GM18511 (cell line): ENCODE results near the gene SOD1.
A peak's percentile ranks its signal among the peaks of the same experiment; 100 is the strongest.

Experiments
- ATAC-seq: cut with Tn5 transposase; IDR thresholded peaks from one replicate; pipeline ENCODE4 v1.9.1; 2021; ENCODE audit warnings: mild to moderate bottlenecking, moderate library complexity; ENCODE audit not compliant: unreplicated experiment

The SOD1 gene

DNA sequence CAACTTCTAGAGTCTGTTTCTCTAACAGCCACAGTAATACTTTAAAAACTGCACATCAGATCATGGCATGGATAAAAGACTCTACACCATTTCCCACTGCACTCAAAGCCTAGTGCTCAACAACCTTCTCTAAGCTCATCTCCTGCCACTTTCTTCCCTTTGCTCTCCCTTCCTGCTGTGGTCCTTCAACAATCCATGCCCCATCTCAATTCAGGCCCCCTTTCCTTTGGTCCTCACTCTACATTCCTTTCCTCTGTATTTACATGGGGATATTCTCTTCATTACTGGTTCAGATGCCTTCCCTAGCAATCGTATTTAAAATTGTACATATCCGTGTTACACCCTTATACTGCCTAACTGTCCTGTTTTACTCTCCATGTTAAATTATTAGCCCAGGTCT, 19.0 kb downstream of the SOD1 start:
- no peak for ATAC-seq

DNA sequence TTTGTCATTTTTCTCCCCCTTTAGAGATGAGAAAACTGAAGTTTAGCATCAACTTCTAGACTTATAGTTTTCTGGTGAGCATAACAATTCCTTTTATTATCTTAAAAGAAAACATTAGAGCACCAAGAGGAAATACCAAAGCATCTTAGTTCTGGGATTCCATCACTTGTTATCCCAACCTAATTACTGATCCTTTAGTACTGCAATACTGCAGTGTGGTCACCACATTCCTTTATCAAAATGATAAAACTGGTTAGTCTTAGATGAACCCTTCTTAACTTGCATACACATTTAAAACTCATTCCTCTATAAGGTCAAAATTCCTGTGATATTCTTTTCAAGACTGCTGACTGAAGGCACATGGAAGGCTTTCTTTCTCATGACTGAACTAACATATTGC, 23.1 kb downstream of the SOD1 start:
- no peak for ATAC-seq

DNA sequence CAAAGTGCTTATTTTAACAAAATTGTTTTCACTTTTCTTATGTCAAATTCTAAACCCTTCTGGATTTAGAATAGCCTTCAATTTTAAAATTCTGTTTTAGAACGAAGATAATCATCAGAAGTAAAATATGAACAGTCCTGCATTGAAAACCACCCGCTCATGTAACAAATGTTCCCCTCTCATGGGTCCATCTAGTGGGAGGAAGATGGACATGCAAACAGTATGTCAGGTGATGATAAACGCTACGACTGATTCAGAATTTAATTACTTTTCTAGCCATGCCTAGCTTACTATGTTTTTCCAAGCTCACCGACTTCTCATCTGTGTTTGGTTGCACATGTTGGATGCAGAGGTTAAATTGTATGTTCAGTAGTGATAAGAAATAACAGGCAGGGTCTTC, 23.5 kb downstream of the SOD1 start:
- no peak for ATAC-seq

DNA sequence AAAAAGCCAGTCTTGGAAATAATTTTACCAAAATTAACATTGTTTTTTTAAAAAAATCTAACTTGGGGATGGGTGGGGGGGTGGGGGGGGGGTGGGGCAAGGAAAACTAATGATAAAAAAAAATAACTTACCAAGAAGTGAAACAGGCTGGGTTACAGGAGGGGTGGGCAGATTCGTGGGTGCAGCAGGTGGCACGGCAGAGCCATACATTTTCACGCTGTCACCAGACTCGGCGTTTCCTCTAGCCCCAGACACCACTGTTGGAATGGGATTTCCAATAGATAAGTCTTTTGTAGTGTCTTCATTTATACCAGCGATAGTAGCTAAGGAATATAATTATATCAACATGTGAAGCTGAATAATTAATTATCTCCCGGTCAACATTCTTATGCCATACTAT, 25.4 kb downstream of the SOD1 start:
- no peak for ATAC-seq

DNA sequence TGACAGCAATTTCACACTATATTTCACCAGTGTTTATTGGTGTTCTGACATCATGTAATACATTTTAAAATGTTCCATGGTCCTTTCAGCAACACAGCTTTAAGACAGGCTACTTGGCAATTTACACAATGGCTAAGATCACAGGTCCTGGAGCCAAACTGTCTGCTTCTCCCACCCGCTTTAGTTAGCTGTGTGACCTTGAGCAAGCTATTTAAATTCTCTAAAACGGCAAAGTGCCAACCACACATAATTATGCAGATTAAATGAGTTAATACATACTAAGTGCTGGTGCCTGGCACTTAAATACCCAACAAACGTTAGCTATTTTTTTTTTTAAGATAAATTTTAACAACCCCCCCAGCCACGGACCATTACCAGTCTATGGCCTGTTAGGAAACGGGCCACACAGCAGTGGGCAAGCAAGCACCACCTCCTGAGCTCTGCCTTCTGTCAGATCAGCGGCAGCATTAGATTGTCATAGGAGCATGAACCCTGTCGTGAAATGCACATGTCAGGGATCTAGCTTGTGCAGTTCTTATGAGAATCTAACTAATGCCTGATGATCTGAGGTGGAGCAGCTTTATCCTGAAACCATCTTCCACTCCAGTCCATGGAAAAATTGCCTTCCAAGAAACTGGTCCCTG, 26.9 kb downstream of the SOD1 start:
- ATAC-seq, result no peak

DNA sequence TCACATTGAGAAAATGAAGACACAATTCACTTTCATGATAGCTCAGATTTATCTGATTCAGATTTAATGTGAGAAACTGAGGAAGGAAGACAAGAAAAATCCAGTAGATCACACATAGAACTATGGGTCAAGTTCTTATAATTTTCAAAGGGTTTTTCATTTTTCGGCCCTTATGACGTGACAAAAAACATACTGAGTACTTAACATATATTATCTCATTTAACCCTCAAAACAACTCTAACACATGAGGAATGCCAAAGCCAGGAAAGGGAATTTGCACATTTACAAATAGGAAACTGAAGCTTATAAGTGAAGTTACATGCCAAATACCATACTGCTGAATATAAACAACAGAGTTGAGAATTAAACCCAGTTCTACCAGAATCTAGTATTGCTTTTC, 27.6 kb downstream of the SOD1 start:
- ATAC-seq, result no peak

DNA sequence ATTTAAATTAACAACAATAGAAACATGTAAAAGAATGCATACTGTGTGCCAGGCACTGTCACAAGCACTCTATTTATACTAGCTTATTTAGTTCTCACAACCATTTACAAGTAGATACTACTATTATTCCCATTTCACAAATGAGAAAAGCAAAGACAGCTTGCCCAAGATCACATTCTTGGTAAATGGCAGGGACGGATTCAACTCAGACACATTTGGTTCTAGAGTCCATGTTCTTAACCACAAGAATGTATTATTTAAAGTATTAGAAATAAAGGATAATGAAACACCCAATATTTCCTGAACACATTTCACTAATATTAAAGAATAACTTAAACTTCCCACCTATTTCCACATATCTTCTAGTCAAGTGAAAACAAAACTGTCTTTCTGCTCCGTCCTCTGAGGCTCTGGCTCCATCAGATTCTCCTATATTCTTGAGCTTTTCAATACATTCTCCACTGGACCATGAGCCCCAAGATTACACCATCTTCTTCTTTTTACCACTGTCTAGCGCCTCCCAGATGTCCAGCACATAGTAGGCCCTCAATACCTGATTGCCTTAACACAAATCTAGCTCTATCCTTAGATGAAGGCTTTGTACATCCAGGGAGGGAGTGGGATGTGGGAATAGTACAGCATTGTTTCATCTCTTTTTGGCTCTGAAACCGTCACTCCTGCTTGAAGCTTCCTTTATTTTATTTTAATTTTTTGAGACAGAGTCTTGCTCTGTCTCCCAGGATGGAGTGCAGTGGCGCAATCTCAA, 29.3 kb downstream of the SOD1 start:
- no peak for ATAC-seq

DNA sequence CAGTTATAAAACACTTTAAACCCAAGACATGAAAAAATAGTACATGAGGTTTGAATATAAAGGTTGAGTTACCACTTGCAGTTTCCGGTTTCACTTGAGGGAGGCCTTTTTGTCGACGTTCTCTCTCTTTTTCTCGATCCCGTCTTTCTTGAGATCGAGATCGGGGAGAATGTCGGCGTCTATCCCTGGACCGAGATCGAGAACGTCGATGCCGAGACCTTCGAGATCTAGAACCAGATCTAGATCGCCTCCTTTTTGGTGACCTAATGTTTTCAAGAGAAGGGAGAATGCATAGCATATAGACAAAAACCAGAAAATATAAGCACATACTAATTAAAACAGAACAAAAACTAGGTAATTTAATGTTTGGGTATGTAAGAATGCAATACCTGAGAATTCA, 33.7 kb downstream of the SOD1 start:
- ATAC-seq, result no peak

DNA sequence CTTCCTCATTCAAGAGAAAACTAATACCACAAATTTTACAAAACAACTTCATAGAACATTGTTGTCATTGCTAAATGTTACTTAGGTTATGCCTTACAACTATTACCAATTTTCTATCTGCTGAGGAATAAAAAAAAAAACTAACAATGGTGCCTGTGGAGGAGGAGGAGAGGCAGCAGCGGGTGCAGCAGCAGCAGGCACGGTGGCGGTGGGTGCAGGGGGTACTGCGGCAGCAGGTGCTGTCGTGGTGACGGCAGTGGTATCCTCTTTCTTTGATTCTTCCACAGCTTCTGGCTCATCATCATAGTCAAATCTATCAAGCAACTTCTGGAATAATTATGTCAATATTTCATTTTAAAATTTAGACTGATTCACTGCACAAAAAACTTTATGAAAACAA, 36.9 kb downstream of the SOD1 start:
- no peak for ATAC-seq

DNA sequence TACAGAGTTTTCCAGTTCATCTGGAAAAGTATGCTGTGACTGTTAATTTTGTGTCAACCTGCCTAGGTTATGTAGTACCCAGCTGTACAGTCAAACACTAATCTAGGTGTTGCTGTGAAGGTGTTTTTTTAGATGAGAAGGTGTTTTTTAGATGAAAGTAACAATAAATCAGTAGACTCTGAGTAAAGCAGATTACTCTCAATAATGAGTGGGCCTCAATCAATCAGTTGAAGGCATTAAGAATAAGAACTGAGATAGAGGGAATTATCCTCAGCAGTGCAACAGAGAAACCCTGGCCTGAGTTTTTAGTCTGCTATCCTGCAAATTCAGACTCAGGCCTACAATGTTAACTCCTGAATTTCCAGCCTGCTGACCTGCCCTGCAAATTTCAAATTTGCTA, 39.0 kb downstream of the SOD1 start:
- ATAC-seq, result no peak

DNA sequence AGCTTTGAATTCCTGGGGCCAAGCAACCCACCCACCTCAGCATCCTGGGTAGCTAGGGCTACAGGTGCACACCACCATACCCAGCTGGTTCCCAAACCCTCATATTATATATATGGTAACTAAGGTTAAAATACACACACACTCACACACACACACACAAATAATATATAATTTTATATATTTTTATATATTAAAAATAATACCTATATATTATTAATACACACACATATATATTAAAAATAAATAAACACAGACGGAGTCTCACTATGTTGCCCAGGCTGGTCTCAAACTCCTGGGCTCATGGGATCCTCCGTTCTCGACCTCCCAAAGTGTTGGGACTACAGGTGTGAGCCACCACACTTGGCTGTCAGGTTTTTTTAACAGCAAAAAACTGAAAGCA, 40.5 kb downstream of the SOD1 start:
- no peak for ATAC-seq

DNA sequence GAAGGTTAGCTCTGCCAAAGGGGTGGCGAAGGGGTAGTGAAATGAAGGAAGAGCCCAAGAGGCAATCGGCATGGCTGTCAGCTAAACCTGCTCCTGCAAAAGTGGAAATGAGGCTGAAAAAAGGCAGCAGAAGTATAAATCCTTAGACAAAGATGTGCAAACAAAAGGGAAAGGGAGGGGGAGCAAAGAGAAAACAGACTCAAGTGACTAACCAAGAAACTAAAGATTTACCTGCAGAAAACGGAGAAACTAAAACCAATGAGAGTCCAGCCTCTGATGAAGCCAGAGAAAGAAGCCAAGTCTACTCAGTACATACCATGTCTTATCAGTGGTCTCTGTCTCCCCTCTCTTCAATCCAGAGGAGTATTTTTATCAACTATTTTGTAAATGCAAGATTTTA, 47.1 kb downstream of the SOD1 start:
- no peak for ATAC-seq

DNA sequence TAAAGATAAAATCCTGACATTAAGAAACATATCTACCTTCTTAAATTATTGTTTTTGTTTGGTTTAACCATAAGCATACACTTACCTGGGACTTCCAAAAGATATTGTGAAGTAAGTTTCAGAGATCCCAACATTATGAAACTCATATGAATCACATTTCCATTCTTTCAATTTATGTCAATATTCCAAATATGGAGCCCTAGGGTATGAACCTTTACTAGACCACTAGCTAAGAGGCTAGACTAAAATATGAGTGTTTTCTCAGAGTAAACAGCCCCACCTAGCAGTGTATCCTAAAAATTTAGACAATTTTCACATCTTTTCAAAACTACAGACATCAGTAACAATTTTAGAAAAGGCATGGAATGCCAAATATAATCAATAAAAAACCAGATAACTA, 48.0 kb downstream of the SOD1 start:
- ATAC-seq, result no peak

DNA sequence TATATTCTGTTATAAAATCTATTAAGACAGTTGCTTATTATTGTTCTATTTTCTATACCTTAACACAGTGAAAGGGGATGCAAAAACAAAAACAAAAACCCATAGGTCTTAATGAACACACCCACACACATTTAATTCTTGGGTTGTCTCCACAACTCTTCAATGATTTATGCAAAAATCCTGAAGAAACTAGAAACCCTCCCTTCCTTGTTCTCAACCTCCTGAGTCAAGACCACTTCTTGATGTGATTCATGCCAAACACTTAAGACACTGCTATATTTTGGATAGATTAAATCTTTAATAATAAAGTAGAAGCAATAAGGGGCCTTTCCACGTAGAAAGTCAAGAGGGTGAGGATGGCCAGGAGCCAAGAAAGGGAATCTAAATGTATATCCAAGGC, 49.0 kb downstream of the SOD1 start:
- no peak for ATAC-seq

DNA sequence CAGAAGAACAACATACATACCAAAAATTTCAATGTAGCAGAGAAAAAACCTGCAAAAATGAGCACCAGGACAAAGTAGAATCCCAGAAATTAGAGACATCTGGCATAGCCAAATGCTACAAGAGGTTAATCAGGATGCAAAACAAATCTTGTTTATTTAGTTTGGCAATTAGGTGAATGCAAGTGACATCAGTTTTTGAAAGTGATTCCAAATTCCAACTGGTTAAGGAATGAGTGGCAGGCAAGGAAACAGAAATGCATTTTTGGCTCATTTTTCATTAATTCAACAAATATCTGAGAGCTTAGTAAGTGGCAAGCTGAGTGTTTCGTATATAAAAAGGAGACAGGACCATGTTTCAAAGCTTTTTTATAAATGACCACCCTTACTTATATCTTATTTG, 51.1 kb downstream of the SOD1 start:
- ATAC-seq, result no peak

DNA sequence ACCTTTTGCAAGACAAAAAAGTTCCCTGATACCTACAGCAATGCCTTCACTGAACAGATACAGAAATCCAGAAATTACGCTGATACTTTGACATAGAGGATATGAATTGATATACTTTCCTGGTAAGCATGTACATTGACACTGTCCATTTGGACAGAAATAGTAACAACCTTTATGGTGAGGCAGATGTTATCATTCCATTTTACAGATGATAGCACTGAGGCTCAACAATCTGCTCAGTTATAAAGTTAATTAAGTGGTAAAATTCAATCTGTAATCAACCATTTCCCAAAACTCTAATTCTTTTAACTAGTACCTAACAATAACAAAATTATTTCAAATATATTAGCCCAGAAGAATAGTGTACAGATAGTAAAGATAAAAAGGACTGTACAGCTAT, 51.8 kb downstream of the SOD1 start:
- no peak for ATAC-seq

DNA sequence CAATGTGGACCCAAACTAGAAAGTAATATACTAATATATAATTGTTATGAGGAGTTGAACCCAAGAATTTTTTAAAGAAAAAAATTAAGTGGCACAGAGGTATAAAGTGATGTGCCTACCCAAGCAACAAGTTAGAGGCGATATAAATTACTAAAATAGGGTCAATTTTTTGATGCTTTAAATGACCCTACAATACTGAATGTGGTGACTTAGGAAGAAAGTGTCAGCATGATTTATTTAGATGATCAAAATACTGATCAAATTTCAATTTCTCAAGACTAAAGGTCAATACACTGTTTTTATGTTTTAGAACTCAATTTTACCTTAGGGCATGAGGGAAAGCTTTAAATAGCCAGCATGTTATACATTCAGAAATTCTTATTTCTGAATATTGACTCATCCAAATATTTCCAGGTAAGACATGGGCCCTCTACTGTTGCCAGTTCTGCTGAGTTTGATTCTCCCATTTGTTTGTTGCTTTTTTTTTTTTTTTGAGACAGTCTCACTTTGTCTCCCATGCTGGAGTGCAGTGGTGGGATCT, 52.3 kb downstream of the SOD1 start:
- ATAC-seq, result no peak

DNA sequence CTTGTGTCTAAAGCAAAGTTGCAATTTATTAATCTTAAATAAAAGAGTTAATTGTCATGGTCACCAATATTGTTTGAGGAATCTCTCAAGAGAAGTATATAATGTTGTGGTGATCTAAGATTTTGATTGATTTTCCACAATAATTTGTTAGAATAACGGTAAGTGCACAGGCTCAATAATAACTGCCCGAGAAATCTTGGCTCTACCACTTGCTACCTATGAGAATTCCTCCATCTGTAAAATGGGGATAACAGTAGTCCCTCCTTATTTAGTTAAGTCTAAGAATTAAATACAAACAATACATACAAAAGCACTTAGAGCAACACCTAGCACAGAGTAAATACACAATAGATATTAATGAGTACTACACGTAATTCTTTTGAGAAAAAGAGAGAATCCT, 53.6 kb downstream of the SOD1 start:
- no peak for ATAC-seq

DNA sequence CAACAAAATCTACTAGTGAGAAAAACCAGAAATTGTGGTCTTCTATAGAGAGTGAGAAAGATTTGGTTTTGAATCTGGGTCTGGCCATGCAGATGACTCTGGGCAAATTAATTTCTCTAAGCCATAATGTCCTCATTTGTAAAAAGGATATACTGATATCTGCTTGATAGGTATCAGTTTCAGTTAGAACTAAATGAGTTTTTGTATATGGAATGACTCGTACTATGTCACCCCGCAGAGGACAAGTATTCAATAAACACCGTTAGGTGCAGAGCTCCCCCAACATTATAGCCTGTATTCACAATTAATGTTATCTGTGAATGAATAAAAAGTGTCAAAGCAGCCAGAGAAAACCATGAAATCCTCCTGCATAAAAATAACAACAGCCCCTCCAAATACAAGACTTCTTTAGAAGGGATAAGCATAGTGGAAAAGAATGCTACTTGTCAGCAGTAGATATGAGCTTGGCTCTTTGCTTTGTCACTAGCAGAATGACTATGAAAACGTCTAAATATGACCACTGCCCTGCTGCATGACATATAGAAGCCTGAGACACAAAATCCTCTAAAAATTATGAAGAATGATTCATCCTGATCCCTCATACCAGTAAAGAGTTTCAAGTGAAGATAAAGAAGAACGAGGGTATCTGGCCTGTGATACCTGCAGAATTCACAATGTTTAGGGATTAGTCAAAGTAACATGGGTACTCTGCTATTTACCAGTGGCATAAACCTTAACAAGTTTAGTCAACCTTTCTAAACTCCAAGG, 54.7 kb downstream of the SOD1 start:
- ATAC-seq, result peak; percentile 57

DNA sequence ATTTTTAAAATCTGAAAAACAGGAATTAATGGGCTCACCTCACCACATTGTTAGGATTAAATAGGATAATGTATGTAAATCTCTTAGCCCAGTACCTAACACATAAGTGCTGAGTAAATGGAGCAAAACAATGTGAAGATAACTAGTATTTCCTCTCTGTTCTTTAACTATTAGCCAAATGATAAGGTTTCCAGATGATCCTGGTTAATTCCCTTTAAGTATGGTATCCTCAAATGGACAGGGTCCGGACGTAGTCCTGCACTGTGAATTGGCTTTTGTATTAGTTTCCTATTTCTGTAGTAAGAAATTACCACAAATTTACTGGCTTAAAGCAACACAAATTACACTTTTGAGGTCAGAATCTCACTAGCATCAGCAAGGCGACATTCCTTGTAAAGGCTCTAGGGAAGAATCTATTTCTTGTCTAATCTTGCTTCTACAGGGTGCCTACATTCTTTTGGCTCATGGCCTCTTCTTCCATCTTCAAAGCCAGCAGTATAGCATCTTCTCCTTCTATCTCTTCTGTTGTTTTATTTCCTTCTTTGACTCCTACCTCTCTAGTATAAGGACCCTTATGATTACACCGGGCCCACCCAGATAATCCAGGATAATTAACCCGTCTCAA, 55.4 kb downstream of the SOD1 start:
- ATAC-seq, result no peak

DNA sequence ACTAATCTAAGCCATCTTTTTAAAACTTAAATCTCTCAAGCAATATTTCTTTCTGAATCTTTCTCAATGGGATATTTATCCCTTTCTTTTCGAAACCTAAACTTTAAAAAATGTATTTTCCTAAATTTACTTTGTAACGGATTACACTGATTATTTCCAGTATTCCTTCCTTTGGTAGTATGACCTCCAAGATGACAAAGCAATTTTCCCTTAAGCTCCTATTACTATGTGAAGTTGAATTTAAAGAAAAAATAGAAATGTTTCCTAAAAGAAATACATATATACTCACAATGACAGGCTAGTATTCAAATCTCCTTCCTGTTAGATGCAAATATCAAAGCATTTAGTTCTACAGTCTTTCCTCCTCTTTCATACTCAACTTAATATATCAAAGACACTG, 56.6 kb downstream of the SOD1 start:
- ATAC-seq, result no peak
